SJCRH30 (cell line): ENCODE results near the gene INTS14. TPM values are rescaled to one million over a fixed set of nuclear protein-coding genes. Genes with fewer than 3 reads are reported as not detected.

Experiments
- DNase-seq, 2 experiments: peaks; one replicate each; pipeline ENCODE4 v3.0.0-alpha.2; 2015 to 2020
- H3K27ac ChIP-seq: fragments of 250-450 bp; sonication (Bioruptor Pico); 2 replicates; pipeline ENCODE4 v1.5.1; 2020; ENCODE audit warnings: mild to moderate bottlenecking, moderate library complexity
- H3K27me3 ChIP-seq: fragments of 250-450 bp; sonication (Bioruptor Pico); 2 replicates; pipeline ENCODE4 v1.5.1; 2020; ENCODE audit warnings: mild to moderate bottlenecking, moderate library complexity
- H3K36me3 ChIP-seq: fragments of 250-450 bp; sonication (Bioruptor Pico); 2 replicates; pipeline ENCODE4 v1.5.1; 2020; ENCODE audit warnings: mild to moderate bottlenecking, moderate library complexity
- H3K4me1 ChIP-seq: fragments of 250-450 bp; sonication (Bioruptor Pico); 2 replicates; pipeline ENCODE4 v1.5.1; 2020; ENCODE audit warnings: mild to moderate bottlenecking, moderate library complexity
- H3K4me3 ChIP-seq: fragments of 250-450 bp; sonication (Bioruptor Pico); 2 replicates; pipeline ENCODE4 v1.5.1; 2020; ENCODE audit warnings: mild to moderate bottlenecking, moderate library complexity
- H3K9me3 ChIP-seq: fragments of 250-450 bp; sonication (Bioruptor Pico); replicated peaks from 2 replicates; pipeline ENCODE4 v1.5.1; 2020; ENCODE audit warnings: mild to moderate bottlenecking, moderate library complexity
- total RNA-seq: library from RNA; depleted of rRNA; stranded (reverse); fragments of >200 nt; shearing (Covaris generic); gene quantifications from 2 replicates; pipeline ENCODE4 v1.2.3, GENCODE V29; 2014; rRNA removed

The INTS14 gene
- total RNA-seq, 1 experiment from 2014 or later, result 47.6 TPM

DNA sequence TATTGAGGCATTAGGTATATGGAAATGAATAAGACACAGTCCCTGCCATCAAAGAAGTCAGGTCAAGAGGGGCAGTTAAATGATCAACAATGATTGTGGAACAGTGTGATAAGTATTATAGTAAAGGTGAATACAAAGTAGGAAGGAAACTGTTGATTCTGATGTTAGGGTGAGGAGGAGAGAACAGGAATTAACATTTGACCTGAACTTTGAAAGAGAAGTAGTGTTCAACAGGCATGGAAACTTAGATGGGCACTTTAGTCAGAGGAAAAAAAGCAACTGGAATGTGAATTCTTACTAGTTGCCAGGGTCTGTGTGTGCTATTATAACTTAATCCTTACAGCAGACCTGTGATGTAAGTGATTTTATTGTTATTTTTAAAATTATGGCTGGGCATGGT is 63.1 kb downstream of the INTS14 start:
- Histone ChIP-seq H3K27me3 (no peaks in the 10 kb centered on the region), H3K36me3 (no peaks in the 10 kb centered on the region), H3K4me3 (no peak overlapping the region), H3K4me1 (peaks cover 22% of the 10 kb centered on the region), H3K27ac (no peak overlapping the region), H3K9me3 (no peaks in the 10 kb centered on the region)
- no peak for DNase-seq

DNA sequence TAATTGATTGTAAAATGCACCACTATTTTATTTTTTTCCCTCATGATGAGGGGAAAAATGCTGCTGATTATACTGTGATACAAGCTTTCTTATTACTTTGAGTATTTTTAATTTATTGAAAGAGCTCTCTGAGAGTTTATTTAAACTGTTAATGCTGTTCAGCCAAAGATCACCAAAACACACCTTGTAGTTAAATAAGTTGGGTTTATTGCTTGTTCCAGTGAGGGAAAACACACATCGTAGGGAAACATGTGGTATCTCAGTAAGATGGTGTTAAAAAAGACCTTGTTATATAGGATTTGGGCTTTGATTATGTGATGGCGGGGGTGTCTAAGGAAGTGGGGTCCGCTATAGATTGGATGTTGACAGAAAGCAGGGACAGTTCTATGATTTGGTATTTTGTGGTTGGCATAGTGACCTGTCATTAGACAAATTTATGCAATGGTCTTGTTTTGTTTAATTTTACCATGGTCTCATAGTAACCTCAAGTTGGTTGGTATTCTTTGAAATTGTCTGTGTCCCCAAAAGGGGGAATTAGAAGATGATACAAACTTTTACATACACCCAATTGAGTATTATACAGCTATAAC is 69.6 kb downstream of the INTS14 start:
- H3K4me1 ChIP-seq, result no peaks in the 10 kb centered on the region
- no peaks in the 10 kb centered on the region for H3K9me3 ChIP-seq
- H3K27ac ChIP-seq, result no peak overlapping the region
- no peak for DNase-seq
- peaks cover 13% of the 10 kb centered on the region for H3K36me3 ChIP-seq
- no peak overlapping the region for H3K4me3 ChIP-seq
- no peaks in the 10 kb centered on the region; the same call in 1 of the 2 replicates for H3K27me3 ChIP-seq

DNA sequence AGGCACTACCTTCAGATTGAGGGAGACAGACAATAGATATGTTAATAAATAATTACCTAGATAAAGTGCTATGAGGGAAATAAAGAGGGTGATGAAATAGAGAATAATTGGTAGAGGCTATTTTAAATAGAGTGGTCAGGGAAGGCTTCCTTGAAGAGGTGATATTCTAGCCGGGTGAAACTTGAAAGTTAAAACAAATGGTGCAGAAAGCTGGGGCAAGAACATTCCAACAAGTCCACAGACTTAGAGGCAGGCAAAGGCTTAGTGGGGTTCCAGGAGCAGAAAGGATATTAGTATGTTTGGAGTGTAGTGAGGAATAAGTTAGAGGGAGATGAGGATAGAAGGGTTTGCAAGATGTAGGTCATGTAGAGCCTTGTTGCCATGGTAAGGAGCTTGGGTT is 70.6 kb downstream of the INTS14 start:
- Histone ChIP-seq H3K9me3 (no peaks in the 10 kb centered on the region), H3K27ac (no peak overlapping the region), H3K36me3 (peaks cover 19% of the 10 kb centered on the region), H3K4me1 (no peaks in the 10 kb centered on the region), H3K27me3 (no peaks in the 10 kb centered on the region; the same call in 1 of the 2 replicates), H3K4me3 (no peak overlapping the region)
- no peak for DNase-seq

DNA sequence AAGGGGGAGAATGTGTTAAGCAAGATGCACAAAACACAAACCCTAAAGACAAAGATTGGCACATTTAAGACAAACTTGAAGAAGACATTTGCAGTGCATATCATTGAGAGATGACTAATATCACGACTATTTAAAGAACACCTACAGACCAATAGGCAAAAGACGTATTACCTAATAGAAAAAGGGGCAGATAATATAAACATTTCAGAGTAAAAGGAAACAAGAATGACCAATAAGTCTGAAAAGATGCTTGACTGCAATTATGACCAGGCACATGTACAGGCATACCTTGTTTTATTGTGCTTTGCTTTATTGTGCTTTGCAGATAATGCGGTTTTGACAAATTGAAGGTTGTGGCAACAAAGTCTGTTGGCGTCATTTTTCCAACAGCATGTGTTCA is 75.7 kb downstream of the INTS14 start:
- H3K36me3 ChIP-seq, result peaks cover 21% of the 10 kb centered on the region
- no peaks in the 10 kb centered on the region for H3K9me3 ChIP-seq
- H3K4me3 ChIP-seq, result no peak overlapping the region
- no peak overlapping the region for H3K27ac ChIP-seq
- no peak for DNase-seq
- no peaks in the 10 kb centered on the region; the same call in 1 of the 2 replicates for H3K27me3 ChIP-seq
- peaks cover 9% of the 10 kb centered on the region for H3K4me1 ChIP-seq

DNA sequence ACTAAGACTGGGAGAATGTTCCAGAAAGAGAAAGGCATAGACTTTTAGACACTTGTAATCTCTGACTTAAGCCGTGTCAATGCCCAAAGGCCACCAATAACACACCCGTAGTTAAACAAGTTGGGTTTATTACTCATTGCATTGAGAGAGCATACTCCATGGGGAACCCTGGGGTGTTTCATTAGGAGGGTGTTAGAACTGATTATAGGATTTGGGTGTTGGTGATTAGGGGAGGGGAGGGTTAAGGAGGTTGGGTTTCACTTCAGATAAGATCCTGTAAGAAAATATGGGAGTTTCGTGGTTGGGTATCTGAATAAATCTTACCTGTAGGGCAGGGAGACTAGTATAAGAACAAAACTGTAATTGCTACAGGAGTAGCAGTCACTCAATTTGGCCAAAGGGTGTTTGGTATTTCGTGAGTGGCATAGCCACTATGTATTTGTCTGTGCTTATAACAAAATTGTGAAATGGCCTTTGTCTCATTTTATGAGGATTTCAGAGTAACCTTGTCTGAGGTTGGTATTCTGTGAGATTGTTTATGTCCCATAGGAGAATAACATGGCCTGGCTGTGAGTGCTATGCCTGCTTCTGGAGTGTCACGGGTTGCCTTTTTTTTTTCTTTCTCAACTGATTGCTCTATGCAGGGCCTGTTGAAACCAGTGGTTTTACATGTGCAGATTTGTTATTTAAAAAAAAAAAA is 77.7 kb downstream of the INTS14 start:
- Histone ChIP-seq H3K36me3 (peaks cover 17% of the 10 kb centered on the region), H3K4me3 (no peak overlapping the region), H3K4me1 (peaks cover 9% of the 10 kb centered on the region), H3K9me3 (no peaks in the 10 kb centered on the region), H3K27me3 (no peaks in the 10 kb centered on the region), H3K27ac (no peak overlapping the region)
- DNase-seq, result no peak

DNA sequence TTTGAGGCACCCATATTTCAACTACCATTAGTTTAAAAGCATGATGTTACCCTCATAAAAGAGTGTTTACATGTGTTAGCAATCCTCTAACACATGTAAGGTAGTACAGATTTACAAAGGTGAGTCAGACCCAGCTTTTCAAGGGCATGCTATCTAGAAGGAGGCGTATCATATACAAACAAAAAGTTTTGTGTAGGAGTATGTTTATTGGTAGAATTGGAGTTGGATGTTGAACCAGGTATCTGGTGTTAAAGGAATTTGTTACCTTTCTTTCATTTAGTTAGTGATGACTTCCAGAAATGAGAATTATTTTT is 78.2 kb downstream of the INTS14 start:
- Histone ChIP-seq H3K36me3 (peaks cover 17% of the 10 kb centered on the region; the same call in 1 of the 2 replicates), H3K4me3 (no peak overlapping the region), H3K9me3 (no peaks in the 10 kb centered on the region), H3K27ac (no peak overlapping the region), H3K27me3 (no peaks in the 10 kb centered on the region), H3K4me1 (peaks cover 9% of the 10 kb centered on the region)
- no peak for DNase-seq

DNA sequence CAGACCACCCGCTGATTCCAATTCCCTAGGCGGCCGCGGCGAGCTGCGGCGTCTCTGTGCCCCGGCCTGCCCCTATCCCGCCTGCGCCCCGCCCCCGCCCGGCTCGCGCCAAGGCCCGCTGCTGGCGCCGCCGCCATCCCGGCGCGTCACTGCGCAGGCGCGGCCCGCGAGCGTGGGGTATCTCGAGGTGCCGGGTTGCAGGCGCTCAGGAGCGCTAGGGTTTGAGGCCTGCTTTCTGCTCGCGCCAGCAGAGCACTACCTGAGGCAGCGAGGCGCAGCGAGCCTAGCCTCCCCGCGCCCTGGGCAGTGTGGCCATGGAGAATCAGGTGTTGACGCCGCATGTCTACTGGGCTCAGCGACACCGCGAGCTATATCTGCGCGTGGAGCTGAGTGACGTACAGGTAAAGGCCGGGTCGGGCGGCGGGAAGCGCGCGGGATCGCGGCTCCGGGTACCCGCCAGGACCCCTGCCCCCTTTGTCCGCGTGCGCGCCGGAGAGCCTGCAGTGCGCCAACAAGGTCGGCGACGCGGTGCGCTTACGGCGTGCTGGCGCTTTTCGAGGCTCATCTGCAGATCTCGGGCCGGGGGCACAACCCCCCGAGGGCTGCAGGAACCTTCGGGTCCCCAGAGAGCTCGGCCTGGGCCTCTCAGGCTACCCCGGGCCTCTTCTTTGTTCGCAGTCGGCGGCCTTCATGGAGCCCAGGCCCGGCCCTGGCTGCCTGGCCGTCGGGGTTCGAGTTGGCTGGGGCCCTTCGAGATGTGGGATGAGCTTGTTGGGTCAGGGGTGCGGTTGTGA is 80.4 kb downstream of the INTS14 start, which contains the start of gene HACD3:
HACD3 (plus strand) TSS at position 146 of the 794 bp plus-strand sequence; CDS start at position 315, 169 bp downstream.
- peaks cover 2% of the 10 kb centered on the region; the same call in 1 of the 2 replicates for H3K36me3 ChIP-seq
- peak; percentile 92 to 93 for DNase-seq
- peak within 1 kb of the TSS; percentile 86 for H3K4me3 ChIP-seq
- H3K4me1 ChIP-seq, result peaks cover 12% of the 10 kb centered on the region
- peak within 1 kb of the TSS; percentile 79 for H3K27ac ChIP-seq
- no peaks in the 10 kb centered on the region for H3K27me3 ChIP-seq
- no peaks in the 10 kb centered on the region for H3K9me3 ChIP-seq

DNA sequence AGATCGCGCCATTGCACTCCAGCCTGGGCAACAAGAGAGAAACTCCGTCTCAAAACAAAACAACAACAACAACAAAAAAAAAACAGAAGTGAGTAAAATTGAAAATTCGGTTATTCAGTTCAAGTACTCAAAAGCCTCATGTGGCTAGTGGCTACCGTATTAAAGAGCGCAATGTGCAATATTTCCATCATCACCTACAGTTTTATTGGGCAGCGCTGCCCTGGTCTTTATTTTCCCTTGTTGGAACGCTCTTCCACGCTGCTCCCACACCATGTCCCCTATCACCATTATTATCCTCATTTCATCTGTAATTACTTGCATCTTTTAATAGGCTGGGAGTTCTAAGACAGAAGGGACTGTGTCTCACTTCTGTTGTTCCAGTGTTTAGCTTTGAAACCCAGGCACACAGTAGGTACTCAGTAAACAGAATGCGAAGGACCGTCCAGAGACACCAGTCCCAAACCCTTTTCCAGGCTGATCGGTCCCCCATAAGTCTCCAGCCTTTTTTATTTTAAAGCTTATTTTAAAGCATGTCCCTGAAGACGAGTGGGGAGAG is 81.1 kb downstream of the INTS14 start:
- no peak for DNase-seq
- peak overlapping the region; percentile 86 for H3K4me3 ChIP-seq
- H3K4me1 ChIP-seq, result peaks cover 19% of the 10 kb centered on the region
- H3K36me3 ChIP-seq, result no peaks in the 10 kb centered on the region
- H3K27me3 ChIP-seq, result no peaks in the 10 kb centered on the region
- H3K27ac ChIP-seq, result peak overlapping the region; percentile 79; the same call in 1 of the 2 replicates
- H3K9me3 ChIP-seq, result no peaks in the 10 kb centered on the region

Other genes starting within 250 kb of the INTS14 start
- gene IGDCC3, start 233.1 kb downstream of the INTS14 start, total RNA-seq, result 6.6 and 8.7 TPM in 2 replicates
- gene IGDCC4, start 188.2 kb downstream of the INTS14 start, total RNA-seq, result 7.3 and 8.6 TPM in 2 replicates
- 30.7 and 34.7 TPM in 2 replicates for gene DPP8, start 93.4 kb downstream of the INTS14 start, total RNA-seq
- gene HACD3, start 80.7 kb downstream of the INTS14 start, total RNA-seq, result 183 and 186 TPM in 2 replicates
- 3.6 and 4.4 TPM in 2 replicates for gene SLC24A1, start 10.8 kb upstream of the INTS14 start, total RNA-seq
- gene DENND4A, start 181.2 kb upstream of the INTS14 start, total RNA-seq, result 21.1 and 26.4 TPM in 2 replicates